ENCODE results near the gene ASTN2.
A peak's percentile ranks its signal among the peaks of the same experiment; 100 is the strongest.

The ASTN2 gene

GRCh38 chr9:117156144-117156688 is 258.6 kb downstream of the ASTN2 start:
- DNase-seq: no peak

DNA sequence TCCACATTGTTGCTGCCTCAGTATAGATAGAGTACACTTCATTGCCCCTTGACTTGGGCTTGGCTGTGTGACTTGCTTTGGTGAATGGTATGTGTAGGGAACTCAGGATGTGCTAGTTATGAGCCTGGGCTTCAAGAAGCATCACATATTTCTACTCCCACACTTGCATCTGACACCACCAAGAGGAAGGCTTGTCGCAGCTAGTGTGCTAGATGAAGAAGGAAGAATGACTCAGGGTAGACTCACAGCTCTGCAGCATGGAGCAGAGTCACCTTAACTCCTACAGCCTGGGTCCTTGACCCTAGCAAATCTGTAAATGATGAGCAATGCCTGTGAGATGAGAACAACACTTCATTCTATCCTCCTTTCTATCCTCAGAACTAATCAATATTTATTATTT is 261.8 kb downstream of the ASTN2 start:
- DNase-seq: peak; percentile 43

DNA sequence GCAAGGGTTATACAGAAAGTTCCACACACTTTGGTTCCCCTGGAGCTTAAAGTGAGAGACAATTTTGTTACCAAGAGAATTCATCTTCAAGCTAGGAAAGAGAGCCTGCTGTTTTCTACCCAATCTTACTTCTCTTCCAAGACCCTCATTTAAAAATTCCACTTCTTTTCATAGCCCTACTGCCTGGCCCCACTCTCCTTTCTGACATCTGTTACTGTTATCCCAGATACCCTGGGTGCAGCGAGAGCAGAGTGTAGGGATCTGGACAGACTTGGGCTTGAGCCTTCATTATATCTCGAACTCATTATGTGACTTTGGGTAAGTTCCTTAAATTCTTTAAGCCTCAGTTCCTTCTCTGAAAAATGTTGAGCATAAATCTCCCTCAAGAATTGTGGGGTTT is 263.1 kb downstream of the ASTN2 start:
- no peak for DNase-seq

DNA sequence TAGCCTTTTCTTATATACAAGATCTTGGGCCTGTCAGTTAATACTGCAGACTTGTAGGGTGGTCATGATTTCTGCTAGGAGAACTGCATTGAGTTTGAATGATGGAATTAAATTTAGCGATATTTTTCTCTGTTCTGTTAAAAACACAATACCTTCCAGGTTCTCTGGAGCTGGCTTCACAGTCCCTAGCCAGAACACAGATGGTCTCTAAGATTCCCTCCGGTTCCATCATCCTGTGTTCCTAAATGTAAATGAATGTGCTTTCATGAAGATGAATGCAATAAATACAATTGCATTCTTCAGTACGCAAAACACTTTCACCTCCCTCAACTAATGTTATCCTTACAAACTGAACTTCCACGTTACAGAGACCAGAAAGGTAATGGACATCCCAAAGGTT is 264.9 kb downstream of the ASTN2 start:
- no peak for DNase-seq

DNA sequence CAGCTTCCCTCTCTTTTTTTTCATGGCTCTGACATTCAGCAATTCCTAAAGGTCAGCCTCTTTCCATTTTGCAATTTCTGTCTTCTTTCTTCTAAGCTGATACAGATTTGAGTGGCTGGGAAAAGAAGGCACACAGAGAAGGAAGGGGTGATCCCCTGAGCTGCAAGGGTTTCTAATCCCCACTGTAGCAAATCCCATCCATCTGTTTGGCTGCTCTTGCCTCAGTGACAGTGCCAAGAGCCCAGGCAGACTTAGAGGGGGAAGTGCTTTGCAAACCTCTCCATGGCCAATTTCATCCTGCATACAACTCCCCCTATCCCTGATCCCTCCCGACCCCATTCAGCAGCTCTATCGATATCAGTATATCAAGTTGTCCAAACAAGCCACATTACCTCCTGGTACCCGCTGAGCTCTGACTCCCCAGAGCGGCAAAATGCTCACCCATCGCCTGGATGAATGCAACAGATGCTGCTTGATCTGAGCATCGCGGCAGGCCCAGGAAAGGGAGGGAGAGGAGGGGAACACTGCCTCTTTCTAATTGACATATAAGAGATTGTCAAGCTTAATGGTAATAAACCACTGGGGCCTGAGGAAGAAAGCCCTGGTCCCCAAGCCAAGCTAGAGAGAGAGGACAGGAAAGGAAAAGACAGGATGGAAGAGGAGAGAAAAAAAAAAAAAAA is 268.9 kb downstream of the ASTN2 start:
- DNase-seq: no peak

GRCh38 chr9:117145081-117145480 is 269.8 kb downstream of the ASTN2 start:
- no peak for DNase-seq

GRCh38 chr9:117138231-117138630 is 276.6 kb downstream of the ASTN2 start:
- DNase-seq: no peak

DNA sequence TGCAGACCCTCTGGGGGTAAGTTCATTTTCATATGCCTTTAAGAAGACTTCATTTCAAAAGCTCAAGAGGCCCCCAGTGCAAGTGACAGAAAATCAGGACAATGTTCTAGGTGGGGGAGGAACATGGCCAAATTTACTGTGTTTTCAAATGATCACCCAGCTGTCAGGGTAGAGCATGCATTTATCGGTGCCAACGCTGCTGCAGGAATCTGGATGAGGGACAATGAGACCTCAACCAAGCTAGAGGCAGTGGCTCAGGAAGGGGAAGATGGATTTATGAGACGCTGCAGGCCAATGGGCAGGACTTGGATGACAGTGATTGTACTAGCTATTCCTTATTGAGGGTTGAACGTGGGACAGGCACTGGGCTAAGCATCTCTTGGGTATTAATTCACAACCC is 278.4 kb downstream of the ASTN2 start:
- DNase-seq: no peak

GRCh38 chr9:117135501-117136098 is 279.3 kb downstream of the ASTN2 start:
- DNase-seq: no peak

DNA sequence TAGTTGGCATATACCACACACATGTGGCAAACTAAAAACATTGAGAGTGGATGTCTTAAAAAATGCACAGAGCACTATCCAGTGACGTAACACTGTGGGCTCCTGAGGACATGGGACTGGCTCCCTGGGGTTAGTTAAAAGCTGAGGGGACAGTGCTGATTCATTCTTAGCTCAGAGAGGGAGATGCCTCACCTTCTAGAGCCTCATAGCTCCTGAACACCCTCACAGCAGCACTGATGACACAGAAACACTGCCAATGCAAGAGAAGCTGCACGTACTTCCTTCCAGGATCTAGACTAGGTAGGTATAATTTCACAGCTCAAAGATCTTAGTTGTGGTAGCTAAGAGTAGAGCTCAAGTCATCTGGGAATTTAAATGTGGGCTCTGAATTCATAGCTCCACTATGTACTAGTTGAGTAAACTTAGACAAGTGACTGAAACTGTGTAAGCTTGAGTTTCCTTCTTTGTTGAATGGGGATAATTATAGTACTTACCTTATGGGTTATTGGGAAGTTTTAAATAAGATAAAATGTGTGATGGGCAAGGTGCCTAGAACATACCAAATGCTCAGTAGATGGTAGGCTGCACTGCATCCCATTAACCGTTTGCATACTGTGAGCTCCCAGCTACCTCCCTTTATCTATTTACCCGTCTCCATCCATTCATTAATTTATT is 279.9 kb downstream of the ASTN2 start:
- DNase-seq: peak; percentile 5

DNA sequence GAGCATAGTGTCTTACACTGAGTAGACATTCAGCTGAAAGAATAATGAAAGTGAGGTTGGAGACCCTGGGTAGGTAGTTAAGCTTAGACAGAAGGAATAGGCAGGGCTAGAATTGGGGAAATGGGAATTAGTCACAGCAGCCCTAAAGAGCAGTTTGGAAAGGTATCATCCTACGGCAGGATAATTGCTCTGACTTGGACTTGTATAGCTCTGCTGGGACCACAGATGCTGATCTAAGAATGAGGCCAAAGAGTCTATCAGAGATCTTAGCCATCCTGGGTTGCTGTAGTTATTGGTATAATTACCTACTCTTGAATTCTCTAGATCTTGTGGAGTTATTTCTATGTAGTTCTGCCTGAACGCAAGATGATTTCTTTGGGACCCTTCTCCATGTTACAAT is 288.0 kb downstream of the ASTN2 start:
- no peak for DNase-seq

GRCh38 chr9:117125531-117125930 is 289.3 kb downstream of the ASTN2 start:
- no peak for DNase-seq

GRCh38 chr9:117123729-117124128 is 291.1 kb downstream of the ASTN2 start:
- no peak for DNase-seq

- DNase-seq: no peak
These were observed 291.9 kb downstream of the ASTN2 start for GRCh38 chr9:117122953-117123352.

DNA sequence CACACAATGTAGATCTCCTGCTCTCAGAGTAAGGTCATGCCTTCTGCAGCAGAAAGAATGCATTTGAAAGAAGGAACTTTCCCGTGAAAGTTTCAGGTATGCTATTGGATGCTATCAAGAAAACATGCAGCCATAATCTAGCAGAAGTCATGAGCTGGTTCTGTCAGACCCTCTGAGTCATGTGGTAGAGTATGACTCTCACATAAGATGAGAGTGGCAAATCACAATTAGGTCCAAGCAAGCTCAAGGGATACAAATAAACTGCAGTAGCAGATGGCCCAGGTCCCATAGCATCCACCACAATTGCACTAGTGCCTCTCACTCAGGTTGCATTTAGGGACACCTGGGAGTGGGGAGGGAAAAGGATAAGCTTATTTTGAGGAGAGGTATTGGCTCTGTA is 292.8 kb downstream of the ASTN2 start:
- no peak for DNase-seq

DNA sequence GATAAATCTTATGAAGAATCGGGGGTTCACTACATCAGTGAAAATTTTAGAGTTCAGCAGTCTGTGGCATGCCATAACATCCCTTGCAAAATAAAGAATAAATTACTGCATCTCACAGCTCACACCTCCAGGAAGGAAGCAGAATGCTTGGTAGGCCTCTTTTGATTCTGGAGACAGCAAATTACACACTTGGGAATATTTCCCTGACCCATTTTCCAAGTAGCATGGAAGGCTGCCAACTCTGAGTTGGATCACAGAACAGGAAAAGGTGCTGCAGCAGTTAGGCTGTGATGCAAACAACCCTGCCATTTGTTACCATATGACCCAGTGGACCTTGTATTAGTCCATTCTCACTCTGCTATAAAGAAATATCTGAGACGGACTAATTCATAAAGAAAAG is 293.5 kb downstream of the ASTN2 start:
- DNase-seq: no peak

DNA sequence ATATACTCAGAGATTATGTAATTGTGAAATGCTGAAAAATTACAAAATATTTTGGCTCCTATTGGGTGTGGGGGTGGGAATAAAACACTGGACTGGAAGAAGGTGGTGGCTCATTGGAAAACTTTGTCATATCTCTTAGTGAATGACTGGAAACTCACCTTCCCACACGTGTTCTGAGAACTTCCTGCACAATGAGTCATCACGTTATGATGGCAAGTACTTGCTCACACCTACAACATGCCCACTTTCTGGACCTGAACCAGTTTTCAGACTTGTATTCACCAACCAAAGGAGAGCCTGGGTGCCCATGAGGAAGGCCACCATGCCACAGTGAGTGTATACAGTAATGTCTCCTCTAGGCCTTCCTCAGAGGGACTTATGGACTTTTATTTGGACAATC is 294.8 kb downstream of the ASTN2 start:
- DNase-seq: no peak

DNA sequence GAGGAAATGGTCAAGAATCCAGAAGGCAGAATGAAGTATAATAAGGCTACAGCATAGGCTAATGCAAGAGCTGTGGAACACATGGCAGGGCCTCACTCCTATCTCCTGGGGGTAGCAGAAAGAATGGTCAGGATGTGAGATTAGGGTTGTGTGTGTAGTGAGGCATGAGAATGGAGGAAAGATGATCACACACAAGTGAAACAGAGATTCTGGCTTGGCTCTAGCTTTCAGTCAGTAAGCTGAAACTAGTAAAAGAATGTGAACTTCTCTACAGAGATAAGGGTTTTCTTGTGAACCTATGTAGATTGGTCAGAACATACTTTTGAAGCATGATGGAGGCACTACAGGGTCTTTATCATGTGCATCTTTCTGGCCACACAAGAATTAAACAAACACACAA is 298.8 kb downstream of the ASTN2 start:
- no peak for DNase-seq

DNA sequence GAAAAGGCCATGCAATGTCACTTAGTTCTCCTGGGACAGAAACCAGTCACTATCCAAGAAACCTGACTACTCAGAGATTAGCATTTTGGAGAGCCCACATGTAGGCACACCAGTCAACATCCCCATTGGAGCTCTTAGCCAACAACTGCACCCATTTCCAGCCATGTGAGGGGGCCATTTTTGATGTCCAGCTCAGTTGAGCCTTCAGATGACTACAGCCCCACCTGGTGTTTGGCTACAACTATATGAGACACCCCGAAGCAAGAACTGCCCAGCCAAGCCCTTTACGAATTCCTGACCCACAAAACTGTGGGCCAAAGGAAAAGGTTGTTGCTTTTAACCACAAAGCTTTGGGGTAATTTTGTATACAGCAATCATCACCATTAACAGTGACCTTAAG is 300.1 kb downstream of the ASTN2 start:
- no peak for DNase-seq

DNA sequence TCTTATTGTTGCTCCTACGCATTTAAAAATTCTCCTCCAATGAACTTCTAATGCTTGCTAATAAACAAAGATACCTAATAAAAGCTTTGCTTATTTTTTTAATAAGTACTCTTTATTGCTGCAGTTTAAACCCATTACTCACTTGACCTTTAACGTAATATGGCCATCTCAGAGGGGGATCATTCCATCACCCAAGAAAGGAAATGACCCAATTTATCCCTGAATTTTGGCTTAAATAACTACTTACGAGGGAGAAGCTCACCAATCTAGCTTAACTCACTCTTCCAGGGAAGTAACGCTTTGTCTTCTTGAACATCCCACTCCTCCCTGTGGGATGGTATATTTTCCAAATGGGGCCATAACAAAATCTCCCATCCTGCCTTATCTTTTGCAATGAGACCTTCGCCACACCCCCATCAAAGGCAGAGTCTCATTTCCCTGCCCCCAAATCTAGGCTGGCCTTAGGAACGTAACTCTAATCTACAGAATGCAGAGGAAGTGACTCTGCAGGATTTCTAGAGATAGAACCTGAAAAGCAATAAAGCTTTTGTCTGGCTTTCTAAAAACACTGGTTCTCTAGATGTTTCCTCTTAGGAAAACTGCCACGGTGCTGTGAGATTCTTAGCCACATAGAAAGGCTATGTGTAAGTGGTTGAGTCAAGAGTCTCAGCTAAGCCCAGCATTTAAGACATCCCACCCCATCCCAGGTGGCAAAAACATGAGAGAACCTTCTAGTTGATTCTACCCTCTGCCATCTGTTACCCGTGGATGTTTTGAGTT is 310.0 kb downstream of the ASTN2 start:
- DNase-seq: peak; percentile 58

- peak; percentile 85 for DNase-seq
These were observed 310.7 kb downstream of the ASTN2 start for GRCh38 chr9:117104206-117104605.

GRCh38 chr9:117103438-117104110 is 311.3 kb downstream of the ASTN2 start:
- DNase-seq: peak; percentile 41

All from fibroblast of skin of scalp (primary cell).